ENCODE data around the gene MAIP1. TPM values are rescaled to one million over a fixed set of nuclear protein-coding genes. Genes with fewer than 3 reads are reported as not detected.

The MAIP1 gene
- total RNA-seq, 1 donor: 26.8 TPM

DNA sequence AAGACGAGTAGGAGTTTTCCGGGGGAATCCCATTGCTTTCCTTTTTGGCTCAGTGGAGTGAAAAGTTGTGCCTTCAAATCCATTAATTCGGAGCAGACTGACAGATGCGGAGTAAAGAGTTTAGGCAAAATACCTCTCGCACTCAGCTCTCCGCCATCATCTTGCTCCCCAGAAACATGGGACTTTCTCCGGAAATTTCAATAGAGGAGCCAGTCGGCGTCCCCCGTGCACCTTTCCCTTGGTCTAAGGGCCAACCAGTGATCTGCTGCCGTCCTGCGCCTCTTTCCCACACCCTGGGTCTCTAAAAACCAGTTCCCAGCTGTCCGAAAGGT is 409 bp upstream of the MAIP1 start:
- Histone ChIP-seq H3K27me3 (ENCODE audit: insufficient read depth, low read length) (no peaks in the 10 kb centered on the region), H3K4me2 (ENCODE audit: insufficient read depth, low read length) (peak overlapping the region; percentile 99), H3K4me3 (ENCODE audit: insufficient read depth, low read length) (peak overlapping the region; percentile 96), H4K20me1 (ENCODE audit: insufficient read depth, low read length) (peaks cover 1% of the 10 kb centered on the region), H3K9me3 (ENCODE audit: low read depth, low read length) (no peaks in the 10 kb centered on the region), H3K27ac (ENCODE audit: low read depth, low read length) (peak overlapping the region; percentile 76), H3K79me2 (ENCODE audit: insufficient read depth, low read length) (peaks cover 84% of the 10 kb centered on the region), H3K36me3 (ENCODE audit: insufficient read depth, low read length) (peaks cover 12% of the 10 kb centered on the region), H3K4me1 (ENCODE audit: insufficient read depth, low read length) (peaks cover 18% of the 10 kb centered on the region), H2AFZ (ENCODE audit: low read length) (peak overlapping the region; percentile 99)
- TF ChIP-seq, protein P1, sequence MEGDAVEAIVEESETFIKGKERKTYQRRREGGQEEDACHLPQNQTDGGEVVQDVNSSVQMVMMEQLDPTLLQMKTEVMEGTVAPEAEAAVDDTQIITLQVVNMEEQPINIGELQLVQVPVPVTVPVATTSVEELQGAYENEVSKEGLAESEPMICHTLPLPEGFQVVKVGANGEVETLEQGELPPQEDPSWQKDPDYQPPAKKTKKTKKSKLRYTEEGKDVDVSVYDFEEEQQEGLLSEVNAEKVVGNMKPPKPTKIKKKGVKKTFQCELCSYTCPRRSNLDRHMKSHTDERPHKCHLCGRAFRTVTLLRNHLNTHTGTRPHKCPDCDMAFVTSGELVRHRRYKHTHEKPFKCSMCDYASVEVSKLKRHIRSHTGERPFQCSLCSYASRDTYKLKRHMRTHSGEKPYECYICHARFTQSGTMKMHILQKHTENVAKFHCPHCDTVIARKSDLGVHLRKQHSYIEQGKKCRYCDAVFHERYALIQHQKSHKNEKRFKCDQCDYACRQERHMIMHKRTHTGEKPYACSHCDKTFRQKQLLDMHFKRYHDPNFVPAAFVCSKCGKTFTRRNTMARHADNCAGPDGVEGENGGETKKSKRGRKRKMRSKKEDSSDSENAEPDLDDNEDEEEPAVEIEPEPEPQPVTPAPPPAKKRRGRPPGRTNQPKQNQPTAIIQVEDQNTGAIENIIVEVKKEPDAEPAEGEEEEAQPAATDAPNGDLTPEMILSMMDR (IDR thresholded peaks at IDR 0.05; ENCODE audit: extremely low read depth, low read depth, low read length): no peak
- peak; percentile 93 for DNase-seq (ENCODE audit: insufficient read length, low spot score, missing footprints)

DNA sequence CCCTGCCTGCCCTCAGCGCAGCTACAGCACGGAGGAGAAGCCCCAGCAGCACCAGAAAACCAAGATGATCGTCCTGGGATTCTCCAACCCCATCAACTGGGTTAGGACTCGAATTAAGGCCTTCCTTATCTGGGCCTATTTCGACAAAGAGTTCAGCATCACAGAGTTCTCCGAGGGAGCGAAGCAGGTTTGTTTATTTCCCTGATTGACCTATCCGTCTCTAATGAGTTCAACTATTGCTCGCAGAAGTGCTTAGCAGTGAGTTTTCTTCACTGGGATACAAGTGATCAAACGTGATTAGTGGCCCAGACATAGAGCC is 639 bp downstream of the MAIP1 start:
- TF ChIP-seq, protein P1 (IDR thresholded peaks at IDR 0.05; ENCODE audit: extremely low read depth, low read depth, low read length): no peak
- Histone ChIP-seq H3K9me3 (ENCODE audit: low read depth, low read length) (no peaks in the 10 kb centered on the region), H2AFZ (ENCODE audit: low read length) (peak overlapping the region; percentile 99), H4K20me1 (ENCODE audit: insufficient read depth, low read length) (no peaks in the 10 kb centered on the region), H3K27me3 (ENCODE audit: insufficient read depth, low read length) (no peaks in the 10 kb centered on the region), H3K4me1 (ENCODE audit: insufficient read depth, low read length) (peaks cover 18% of the 10 kb centered on the region), H3K4me3 (ENCODE audit: insufficient read depth, low read length) (peak overlapping the region; percentile 96), H3K36me3 (ENCODE audit: insufficient read depth, low read length) (peaks cover 22% of the 10 kb centered on the region), H3K27ac (ENCODE audit: low read depth, low read length) (peak overlapping the region; percentile 76), H3K79me2 (ENCODE audit: insufficient read depth, low read length) (peaks cover 73% of the 10 kb centered on the region), H3K4me2 (ENCODE audit: insufficient read depth, low read length) (peak overlapping the region; percentile 99)
- no peak for DNase-seq (ENCODE audit: insufficient read length, low spot score, missing footprints)

DNA sequence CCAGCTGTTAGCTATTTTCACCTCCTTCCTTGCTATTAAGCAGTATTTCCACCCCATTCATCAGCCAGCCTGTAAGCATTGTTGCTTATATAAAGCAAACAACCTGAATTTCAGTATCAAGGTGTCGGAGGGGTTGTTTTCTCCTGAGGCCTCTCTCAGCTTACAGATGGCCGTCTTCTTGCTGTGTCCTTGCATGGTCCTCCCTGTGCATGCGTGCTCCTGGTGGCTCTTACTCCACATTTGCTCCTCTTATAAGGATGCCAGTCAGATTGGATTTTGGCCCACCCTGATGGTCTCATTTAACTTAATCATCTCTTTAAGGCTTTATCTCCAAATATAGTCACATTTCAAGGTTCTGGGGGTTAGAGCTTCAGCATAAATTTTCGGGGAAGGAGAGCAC is 2.6 kb downstream of the MAIP1 start:
- no peak overlapping the region for H3K4me2 ChIP-seq (ENCODE audit: insufficient read depth, low read length)
- peak; percentile 58 for DNase-seq (ENCODE audit: insufficient read length, low spot score, missing footprints)
- peaks cover 39% of the 10 kb centered on the region for H3K36me3 ChIP-seq (ENCODE audit: insufficient read depth, low read length)

DNA sequence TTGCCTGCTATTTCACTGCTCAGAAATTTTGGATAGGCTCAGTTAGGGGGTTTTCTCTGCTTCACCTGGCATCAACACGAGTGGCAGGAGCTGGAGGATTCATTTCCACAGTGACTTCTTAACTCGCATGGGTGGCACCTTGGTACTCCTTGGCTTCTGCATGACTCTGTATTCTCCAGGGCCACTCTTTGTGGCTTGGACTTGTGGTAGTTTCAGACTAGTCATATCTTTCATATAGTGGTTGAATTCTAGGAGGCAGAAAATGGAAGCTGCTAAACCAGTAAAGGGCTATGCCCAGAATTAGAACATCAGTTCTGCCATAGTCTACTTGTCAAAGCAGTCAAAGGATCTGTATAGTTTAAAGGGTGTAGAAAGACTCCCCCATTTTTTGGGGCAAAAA is 6.8 kb downstream of the MAIP1 start:
- no peak overlapping the region for H3K4me3 ChIP-seq (ENCODE audit: insufficient read depth, low read length)
- peaks cover 73% of the 10 kb centered on the region for H3K36me3 ChIP-seq (ENCODE audit: insufficient read depth, low read length)
- TF ChIP-seq, protein P1 (IDR thresholded peaks at IDR 0.05; ENCODE audit: extremely low read depth, low read depth, low read length): no peak
- H2AFZ ChIP-seq (ENCODE audit: low read length): no peak overlapping the region
- H3K4me2 ChIP-seq (ENCODE audit: insufficient read depth, low read length): no peak overlapping the region
- no peaks in the 10 kb centered on the region for H3K27me3 ChIP-seq (ENCODE audit: insufficient read depth, low read length)
- H3K4me1 ChIP-seq (ENCODE audit: insufficient read depth, low read length): no peaks in the 10 kb centered on the region
- DNase-seq (ENCODE audit: insufficient read length, low spot score, missing footprints): no peak
- peaks cover 17% of the 10 kb centered on the region for H3K79me2 ChIP-seq (ENCODE audit: insufficient read depth, low read length)
- H3K9me3 ChIP-seq (ENCODE audit: low read depth, low read length): no peaks in the 10 kb centered on the region
- no peak overlapping the region for H3K27ac ChIP-seq (ENCODE audit: low read depth, low read length)
- H4K20me1 ChIP-seq (ENCODE audit: insufficient read depth, low read length): no peaks in the 10 kb centered on the region

More for the DNA sequence above, 2.6 kb downstream of the MAIP1 start:
- TF ChIP-seq, protein P1 (IDR thresholded peaks at IDR 0.05; ENCODE audit: extremely low read depth, low read depth, low read length): no peak
- H3K4me3 ChIP-seq (ENCODE audit: insufficient read depth, low read length): no peak overlapping the region
- no peaks in the 10 kb centered on the region for H4K20me1 ChIP-seq (ENCODE audit: insufficient read depth, low read length)
- no peak overlapping the region for H3K27ac ChIP-seq (ENCODE audit: low read depth, low read length)
- peaks cover 57% of the 10 kb centered on the region for H3K79me2 ChIP-seq (ENCODE audit: insufficient read depth, low read length)
- H2AFZ ChIP-seq (ENCODE audit: low read length): no peak overlapping the region
- no peaks in the 10 kb centered on the region for H3K9me3 ChIP-seq (ENCODE audit: low read depth, low read length)
- H3K4me1 ChIP-seq (ENCODE audit: insufficient read depth, low read length): peaks cover 18% of the 10 kb centered on the region
- H3K27me3 ChIP-seq (ENCODE audit: insufficient read depth, low read length): no peaks in the 10 kb centered on the region
